HPDE6-E6E7 (cell line): ENCODE measurements around the gene SCAMP3.
"Not testable (repeated sequence)": the region's sequence is repeated elsewhere in the genome, so short reads cannot be mapped to it uniquely, and the experiment has no call there.

Experiments used
- DNase-seq: peaks from one replicate; pipeline ENCODE4 v3.0.0; 2011; ENCODE audit warnings: missing footprints; ENCODE audit errors: extremely low spot score

Gene SCAMP3

GRCh38 chr1:155261852-155262673, at the start of gene SCAMP3:
Gene SCAMP3, minus strand, starts transcription at chr1:155262360. Its CDS starts 209 bp downstream, at chr1:155262151.
- DNase-seq, result peak; percentile 99

- DNase-seq, result no peak
These were observed 47.4 kb upstream of the SCAMP3 start for GRCh38 chr1:155309423-155310021.

GRCh38 chr1:155308493-155309422, 46.6 kb upstream of the SCAMP3 start, which contains the start of gene FDPS:
Gene FDPS, plus strand, starts transcription at chr1:155308866. Its CDS starts 924 bp downstream, at chr1:155309790.
- peak; percentile 98 for DNase-seq

- no peak for DNase-seq
These were observed 45.1 kb upstream of the SCAMP3 start for GRCh38 chr1:155307247-155307740.

- no peak for DNase-seq
These were observed 43.8 kb upstream of the SCAMP3 start for GRCh38 chr1:155305881-155306391.

- no peak for DNase-seq
These were observed 42.5 kb upstream of the SCAMP3 start for GRCh38 chr1:155304558-155305063.

- no peak for DNase-seq
These were observed 39.2 kb upstream of the SCAMP3 start, which contains the start of gene PKLR for GRCh38 chr1:155301342-155301841. Gene PKLR, minus strand, starts transcription at chr1:155301438. Its CDS starts 43 bp downstream, at chr1:155301395.

GRCh38 chr1:155300553-155301329, 38.6 kb upstream of the SCAMP3 start:
- no peak for DNase-seq

- no peak for DNase-seq
These were observed 37.9 kb upstream of the SCAMP3 start for GRCh38 chr1:155300024-155300423.

GRCh38 chr1:155297384-155297783, 35.2 kb upstream of the SCAMP3 start:
- no peak for DNase-seq

- no peak for DNase-seq
These were observed 34.5 kb upstream of the SCAMP3 start for GRCh38 chr1:155296661-155297060.

GRCh38 chr1:155295942-155296267, 33.7 kb upstream of the SCAMP3 start:
- DNase-seq, result no peak

GRCh38 chr1:155295183-155295941, 33.2 kb upstream of the SCAMP3 start:
- DNase-seq, result no peak

GRCh38 chr1:155294520-155295182, 32.5 kb upstream of the SCAMP3 start:
- no peak for DNase-seq

- no peak for DNase-seq
These were observed 31.1 kb upstream of the SCAMP3 start for GRCh38 chr1:155293086-155293749.

- DNase-seq, result not testable (repeated sequence)
These were observed 28.8 kb upstream of the SCAMP3 start for GRCh38 chr1:155291006-155291405.

GRCh38 chr1:155287987-155288543, 25.9 kb upstream of the SCAMP3 start:
- no peak for DNase-seq

- no peak for DNase-seq
These were observed 24.4 kb upstream of the SCAMP3 start for GRCh38 chr1:155286544-155286943.
